HEK293T (cell line): Measurements from ENCODE around the gene GJB5.

Experiments
- BHLHE40 ChIP-seq: fragments of 450-650 bp; IDR thresholded peaks from 2 replicates; pipeline ENCODE4 v1.6.1; 2016; ENCODE audit warnings: mild to moderate bottlenecking, moderate library complexity, borderline replicate concordance
- CTBP1 ChIP-seq: fragments of 450-650 bp; IDR thresholded peaks from 2 replicates; pipeline ENCODE4 v1.6.1; 2016; ENCODE audit warnings: borderline replicate concordance
- ELF4 ChIP-seq: fragments of 450-650 bp; IDR thresholded peaks from 2 replicates; pipeline ENCODE4 v1.6.1; 2017; ENCODE audit warnings: antibody characterized with exemption
- FOXK2 ChIP-seq: fragments of 450-650 bp; IDR thresholded peaks from 2 replicates; pipeline ENCODE4 v1.6.1; 2016; ENCODE audit warnings: mild to moderate bottlenecking
- SP1 ChIP-seq: fragments of 450-650 bp; IDR thresholded peaks from 2 replicates; pipeline ENCODE4 v1.6.1; 2017
- SUZ12 ChIP-seq: fragments of 450-650 bp; IDR thresholded peaks from 2 replicates; pipeline ENCODE4 v1.6.1; 2016; ENCODE audit warnings: mild to moderate bottlenecking
- TARDBP ChIP-seq: fragments of 450-650 bp; IDR thresholded peaks from 2 replicates; pipeline ENCODE4 v1.6.1; 2016
- TF ChIP-seq, protein P1 (sequence below): fragments of 450-650 bp; IDR thresholded peaks from 2 replicates; pipeline ENCODE4 v1.6.1; 2016

DNA sequence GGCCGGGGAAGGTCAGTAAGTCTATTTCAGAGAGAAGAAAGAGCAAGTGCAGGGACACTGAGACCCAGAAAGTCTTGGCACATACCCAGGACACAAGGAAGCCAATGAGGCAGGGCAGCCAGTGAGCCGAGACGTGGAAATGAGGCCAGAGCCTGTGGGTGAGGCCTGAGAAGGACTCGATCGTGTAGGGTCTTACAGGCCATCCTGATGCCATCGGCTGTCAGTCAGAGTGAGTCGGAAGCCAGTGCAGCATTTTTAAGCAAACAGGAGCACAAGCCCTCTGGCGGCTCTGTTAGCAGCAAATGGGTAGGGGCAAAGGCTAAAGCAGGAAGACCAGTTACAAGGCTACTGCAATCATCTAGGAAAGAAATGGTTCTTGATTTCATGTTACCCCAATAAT, 20.1 kb downstream of the GJB5 start:
- TF ChIP-seq CTBP1 (no peak), SUZ12 (no peak), BHLHE40 (no peak), SP1 (no peak), FOXK2 (no peak), ELF4 (no peak), TARDBP (no peak)
- TF ChIP-seq, protein P1, sequence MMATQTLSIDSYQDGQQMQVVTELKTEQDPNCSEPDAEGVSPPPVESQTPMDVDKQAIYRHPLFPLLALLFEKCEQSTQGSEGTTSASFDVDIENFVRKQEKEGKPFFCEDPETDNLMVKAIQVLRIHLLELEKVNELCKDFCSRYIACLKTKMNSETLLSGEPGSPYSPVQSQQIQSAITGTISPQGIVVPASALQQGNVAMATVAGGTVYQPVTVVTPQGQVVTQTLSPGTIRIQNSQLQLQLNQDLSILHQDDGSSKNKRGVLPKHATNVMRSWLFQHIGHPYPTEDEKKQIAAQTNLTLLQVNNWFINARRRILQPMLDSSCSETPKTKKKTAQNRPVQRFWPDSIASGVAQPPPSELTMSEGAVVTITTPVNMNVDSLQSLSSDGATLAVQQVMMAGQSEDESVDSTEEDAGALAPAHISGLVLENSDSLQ = no peak
